OCI-M2 (cell line): ENCODE data around the gene RAB3C.

Source experiments
- DNase-seq: peaks from one replicate; lab custom pipeline; 2025; ENCODE audit not compliant: unreplicated experiment; lab: John Stamatoyannopoulos, UW

Gene RAB3C

DNA sequence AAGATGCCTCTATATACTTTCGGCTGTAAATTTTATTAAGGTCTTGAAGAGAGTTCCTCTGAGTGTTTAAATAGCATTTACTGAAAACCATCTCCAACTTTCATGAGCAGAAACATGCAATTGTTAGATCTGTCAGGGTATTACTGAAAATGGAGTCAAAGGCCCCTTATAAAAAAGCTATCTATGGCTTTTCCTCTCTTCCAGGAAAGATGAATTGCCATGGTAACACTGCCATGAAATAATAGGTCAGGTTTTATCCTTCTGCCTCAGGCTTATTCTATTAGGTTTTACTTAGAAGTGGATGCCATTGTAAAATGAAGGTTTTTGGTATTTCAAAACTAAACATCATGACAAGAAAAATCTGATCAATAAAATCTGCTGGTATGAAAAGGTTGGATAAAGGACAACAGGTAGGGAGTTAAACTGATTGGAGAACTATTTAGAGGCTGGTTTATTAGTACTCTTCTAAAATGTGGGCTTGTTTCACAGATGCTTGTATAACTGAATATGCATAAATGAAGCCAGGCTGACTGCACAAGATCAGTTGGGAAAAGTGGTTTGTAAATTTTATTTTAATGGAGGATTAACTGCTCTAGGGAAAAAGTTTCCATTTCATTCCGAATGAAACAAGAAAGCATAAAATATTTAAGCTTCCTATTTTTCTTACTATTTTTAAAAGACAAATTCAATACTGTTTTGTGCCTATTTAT lies 135.5 kb downstream of the RAB3C start:
- DNase-seq = no peak

DNA sequence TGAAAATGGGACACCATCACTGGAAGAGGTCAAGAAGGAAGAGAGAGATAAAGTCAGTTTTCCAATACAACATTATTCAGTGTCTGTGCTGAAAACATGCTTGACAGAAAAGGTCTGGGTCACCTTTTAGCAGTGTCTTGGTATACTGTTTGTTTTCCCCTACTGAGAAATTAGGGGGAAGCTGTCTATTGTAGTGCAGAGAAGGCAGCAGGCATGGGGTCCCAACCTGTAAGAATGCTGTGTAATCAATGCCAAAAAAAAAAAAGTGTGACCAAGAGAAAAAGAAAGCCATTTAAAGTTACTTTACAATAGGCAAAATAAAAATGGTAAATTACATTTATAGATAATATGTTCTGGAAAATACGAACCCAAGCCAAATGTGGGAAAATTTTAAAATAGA lies 139.3 kb downstream of the RAB3C start:
- DNase-seq = no peak

DNA sequence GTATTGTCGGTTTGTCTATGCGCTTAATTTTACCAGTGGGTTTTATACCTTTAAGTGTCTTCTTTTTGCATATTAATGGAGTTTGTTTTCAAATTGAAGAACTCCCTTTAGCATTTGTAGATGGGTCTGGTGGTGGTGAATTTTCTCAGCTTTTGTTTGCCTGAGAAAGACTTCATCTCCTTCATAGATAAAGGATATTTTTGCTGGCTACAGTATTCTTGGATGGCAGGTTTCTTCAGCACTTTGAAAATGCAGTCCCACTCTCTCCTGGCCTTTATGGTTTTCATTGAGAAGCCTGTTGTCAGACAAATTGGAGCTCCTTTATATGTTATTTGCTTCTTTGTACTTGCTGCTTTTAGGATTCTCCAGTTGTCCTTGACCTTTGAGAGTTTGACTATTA lies 142.1 kb downstream of the RAB3C start:
- DNase-seq = no peak

DNA sequence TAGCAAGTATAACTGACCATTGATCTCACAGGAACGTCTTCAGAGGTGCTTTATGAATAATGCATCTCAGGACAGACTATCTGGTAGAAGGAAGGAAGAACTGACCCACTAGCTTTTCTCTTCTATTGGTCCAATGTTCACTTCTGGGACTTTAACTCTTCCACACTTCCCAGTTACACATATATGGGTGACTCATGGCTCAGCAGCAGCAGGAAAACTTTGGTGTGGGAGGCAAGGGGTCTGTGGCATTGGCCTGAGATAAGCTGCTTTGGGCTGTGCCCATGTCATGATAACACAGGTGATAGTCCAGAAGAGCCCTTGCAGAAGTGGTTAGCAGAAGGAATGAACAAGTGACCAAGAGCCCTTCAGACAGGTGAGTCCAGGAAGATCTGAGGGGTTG lies 148.8 kb downstream of the RAB3C start:
- no peak for DNase-seq

DNA sequence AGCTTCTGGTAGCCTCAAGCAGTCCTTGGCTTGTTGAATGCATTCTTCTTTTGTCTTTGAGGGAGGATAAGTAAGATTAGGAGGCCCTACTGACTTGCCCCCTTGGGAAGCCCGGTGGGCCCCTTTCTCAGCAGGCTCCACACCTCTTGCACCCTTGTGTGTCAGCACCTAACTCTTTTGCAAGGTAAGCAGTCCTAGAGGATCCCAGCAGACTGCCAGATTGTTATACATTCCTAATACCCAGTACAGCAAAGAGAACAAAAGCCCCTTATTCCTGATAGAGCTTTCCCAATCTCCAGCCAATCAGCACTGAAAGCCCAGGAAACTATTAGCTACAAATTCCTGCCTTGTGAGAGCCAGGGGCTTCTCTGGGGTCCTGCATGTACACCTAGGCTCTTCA lies 152.8 kb downstream of the RAB3C start:
- no peak for DNase-seq

DNA sequence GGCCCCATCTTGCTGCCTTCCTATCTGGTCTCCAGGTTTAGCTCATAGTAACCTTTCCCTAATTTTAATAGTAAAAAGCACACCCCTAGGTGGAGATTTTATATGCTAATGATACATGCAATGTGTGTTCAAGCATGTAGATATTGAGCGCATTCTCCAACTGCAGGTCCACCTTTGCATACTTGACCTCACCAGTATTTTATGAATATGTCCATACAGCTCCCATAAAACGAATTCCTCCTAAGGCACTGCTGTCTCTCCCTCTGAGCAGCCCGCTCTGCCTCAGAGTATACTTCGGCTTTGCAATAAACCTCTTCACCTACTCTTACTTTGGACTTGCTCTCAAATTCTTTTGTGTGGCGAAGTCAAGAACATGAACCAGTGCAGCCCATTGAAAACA lies 153.3 kb downstream of the RAB3C start:
- DNase-seq = no peak

DNA sequence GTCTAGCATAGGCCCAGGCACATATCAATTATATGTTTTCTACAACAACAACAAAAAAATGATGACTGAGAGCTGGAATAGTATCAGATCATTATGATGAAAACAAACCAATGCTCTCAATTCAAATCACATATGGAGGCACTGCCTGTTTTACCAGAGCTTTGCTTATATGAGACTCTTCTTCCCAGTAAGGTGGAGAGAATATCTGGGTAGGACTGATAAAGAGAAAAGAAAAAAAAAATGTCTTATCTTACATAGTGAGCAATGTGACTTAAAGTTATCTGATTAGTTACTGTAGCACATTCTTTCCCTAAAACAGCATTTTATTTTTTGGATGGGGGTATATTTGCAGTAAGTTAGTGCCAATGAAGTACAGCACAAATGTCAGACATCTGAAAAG lies 154.8 kb downstream of the RAB3C start:
- no peak for DNase-seq

DNA sequence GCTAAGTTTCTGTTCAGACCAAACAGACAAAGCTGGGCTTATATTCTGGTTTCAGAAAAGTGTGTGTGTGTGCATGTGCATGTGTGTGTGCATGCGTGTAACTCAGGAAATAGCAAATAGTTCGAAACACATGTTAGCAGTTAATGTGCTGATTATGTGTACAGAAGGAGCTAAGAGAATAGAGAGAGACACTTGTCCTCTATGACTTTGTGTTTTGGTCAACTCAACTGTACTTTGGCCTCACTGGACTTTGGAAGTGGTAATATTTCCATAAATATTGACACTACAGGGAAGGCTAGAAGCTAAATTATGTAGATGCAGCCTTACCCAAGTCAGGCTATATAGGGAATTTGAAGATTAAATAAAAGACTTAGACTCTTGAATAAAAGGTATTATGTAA lies 155.5 kb downstream of the RAB3C start:
- DNase-seq = no peak

DNA sequence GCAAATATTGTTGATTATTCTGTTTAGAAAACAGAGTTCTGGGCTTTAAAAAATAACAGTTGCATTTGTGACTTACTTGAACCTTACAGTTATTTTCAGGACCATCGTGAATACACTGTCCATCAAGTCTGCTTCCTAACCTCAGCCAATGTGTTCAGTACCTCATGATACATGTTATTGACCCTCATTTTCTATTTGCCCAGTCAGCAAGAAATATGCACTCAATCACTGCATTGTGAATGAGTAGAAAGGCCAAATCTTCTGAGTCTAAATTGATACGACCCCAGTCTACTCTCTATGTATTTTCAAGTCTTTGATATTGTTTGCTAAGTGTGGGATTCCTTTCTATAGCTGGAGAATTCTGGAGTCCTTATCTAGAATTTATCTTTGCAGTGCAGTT lies 156.2 kb downstream of the RAB3C start:
- DNase-seq = no peak

DNA sequence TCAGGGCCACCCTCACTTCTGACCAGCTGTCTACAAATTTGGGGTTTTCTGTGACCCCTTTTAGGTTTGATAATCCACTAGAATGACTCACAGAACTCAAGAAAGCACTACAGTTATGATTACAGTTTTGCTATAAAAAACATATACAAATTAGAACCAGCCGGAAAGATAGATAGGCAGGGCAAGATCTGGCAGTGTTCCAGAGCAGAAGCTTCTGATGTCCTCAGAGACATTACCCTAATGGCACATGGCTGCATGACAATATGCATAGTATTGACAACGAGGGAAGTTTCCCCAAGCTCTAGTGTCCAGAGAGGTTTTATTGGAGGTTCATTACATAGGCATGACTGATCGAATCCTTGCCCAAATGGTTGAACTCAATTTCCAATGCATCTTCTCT lies 158.1 kb downstream of the RAB3C start:
- no peak for DNase-seq

DNA sequence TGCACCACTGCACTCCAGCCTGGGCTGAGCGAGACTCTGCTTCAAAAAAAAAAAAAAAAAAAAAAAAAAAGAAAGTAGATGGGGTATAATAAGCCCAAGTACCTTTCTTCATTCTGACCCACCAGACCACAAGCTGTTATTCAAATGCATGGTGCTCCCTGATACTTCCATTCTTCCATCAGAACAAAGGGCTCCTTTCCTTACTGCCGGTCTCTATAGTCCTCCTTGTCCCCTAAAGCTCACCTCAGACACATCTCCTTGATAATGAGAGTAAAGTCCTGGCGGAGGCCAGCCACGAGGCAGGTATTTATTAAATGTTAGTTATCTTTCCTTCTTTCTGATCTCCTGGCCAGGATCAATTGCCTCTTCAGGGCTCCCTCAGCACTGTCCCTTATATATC lies 162.5 kb downstream of the RAB3C start:
- no peak for DNase-seq

DNA sequence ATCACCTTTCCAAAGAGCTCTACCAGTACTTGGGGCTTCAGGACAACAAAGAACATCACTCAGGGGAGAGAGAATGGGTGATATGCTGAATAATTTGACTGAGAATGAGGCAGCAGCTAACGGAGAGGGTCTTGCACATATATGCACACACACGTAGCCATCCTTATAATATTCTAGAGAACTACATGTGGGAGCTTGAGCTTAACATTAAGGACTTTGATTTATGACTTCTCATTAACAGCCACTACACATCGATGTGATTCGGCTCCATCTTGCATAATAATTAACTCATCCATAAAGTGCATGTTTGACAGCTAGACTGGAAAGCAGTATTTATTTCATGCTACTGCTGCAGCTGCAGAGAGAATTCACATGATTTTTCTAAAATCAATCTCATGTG lies 163.4 kb downstream of the RAB3C start:
- DNase-seq = no peak

DNA sequence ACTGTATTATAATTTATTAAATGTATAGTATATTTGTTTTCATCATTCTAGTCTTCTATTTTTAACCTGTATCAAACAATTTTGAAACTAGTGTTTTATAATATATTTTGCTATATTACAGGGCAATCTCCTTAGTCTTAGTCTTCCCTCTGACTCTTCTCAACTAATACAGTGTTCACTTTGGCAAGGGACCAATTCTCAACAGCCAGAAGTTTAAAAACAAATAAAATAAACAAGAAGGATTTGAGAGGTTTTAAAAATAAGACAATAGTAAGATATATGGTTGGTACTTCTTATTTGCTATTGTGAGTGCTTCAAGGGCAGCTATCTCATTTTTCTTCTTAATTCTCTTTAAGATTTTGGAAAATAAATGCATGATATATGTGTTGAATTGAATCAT lies 167.2 kb downstream of the RAB3C start:
- no peak for DNase-seq

DNA sequence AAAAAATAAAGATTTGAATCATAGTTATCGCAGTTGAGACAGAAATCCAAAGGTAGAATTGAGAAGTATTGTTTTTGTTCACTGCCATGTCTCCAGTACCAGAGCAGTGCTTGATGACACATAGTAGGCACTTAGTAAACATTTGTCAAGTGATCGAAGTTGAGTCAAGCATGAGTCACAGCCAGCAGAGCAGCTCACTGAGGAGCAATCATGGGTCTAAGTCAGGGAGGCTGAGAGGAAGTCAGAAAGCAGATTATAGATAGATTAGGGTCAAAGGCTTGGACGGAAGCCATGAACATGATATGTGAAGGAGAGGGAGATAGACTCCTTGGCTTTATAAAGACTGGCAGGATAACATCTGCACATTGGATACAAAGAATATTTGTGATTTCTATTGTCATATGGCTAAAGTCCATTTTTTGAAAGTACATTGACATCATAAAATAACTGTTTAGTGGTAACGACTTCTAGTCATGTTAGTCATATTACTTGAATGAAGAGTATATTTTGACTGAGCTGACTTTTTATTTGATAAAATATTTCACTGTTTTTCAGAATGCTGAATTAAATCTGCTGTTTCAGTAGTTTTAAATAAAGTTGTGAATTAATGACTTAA lies 168.5 kb downstream of the RAB3C start:
- DNase-seq = no peak

DNA sequence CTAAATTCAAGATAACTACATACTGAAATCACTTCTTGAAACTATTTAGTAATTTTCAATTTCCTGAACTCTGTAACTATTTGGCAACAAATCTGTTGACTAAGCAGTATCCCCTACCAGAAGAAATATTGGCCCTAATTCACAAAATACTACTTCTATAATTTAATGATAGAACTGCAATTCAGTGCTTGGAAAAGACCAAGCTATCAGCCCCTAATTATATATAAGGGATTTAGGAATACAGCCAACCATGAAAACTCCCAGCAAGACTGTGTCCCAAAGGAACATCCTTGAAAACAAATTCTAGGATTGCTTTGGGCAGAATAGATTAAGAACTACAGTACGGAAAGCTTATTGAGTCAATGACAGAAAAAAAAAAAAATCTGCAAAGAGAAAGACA lies 169.2 kb downstream of the RAB3C start:
- no peak for DNase-seq

DNA sequence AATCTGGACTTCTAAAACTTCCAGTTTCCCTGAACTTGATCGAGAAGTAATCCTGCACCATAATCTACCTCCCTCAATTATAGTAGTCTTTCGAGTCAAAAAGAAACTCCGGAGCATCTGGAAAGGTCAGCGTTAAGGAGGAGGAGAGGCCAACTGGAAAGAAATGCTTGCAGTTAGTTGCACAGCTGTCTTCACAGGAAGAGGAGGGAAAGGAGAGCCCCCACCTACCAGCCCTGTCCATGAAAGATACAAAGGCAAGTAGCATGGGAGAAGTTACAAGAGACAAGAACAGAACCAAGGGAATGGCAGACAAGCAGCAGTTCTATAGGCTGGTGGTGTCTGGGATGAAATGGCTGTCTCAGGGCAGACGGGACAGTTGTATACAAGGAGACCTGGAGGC lies 170.6 kb downstream of the RAB3C start:
- no peak for DNase-seq

DNA sequence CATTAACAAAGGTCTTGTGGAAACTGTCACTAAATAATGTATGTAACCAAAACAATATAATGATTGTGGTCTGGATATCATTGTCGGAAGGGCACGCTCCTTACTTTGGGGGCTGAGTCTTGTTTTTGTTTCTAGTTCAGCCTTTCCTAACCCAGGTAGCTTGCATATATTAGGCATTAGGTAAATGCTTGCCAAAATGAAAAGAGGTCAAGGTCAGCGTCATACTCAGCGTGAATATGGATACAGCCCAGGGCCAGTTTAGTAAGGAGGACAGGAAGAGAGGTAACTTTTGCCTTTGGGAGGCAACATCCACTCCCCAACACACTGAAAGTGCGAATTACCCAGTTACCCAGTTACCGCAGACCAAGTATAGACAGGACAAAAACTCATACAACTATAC lies 171.4 kb downstream of the RAB3C start:
- DNase-seq = no peak

DNA sequence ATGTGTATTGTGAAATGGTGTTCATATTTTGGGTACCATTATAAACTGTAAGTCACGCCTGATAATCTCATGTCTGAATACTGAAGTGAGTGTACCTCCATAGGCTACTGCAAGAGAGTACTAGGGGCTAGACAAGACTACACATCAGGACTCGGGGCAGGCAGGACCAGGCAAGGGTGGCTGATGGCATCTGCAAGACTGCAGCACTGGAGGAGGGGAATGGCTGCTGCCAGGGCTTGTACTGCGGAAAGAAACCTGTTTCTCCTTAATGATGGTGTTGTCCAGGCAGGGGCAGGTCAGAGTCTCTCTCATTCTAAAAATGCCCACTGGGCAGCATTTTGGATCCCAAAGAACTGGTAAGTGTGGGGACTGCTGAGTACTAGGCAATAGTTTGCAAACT lies 172.5 kb downstream of the RAB3C start:
- no peak for DNase-seq

DNA sequence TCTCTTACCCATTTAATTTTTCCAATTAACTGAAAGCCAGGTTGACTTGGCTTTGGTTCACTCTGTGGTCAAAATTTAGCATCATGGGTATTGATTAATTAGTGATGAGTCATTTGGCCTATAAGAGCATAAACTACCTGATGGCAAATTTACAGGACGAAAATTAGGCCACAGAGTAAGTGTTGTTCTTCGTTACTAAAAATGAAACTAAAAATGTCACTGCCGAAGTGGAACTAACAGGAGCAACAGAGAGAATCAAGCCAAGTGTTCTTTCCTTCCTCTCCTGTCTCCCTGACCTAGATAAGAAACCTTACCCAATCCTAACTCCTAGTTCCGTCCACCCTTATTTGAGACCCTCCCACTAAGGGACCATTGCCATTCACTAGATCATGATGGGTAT lies 176.9 kb downstream of the RAB3C start:
- DNase-seq = no peak

DNA sequence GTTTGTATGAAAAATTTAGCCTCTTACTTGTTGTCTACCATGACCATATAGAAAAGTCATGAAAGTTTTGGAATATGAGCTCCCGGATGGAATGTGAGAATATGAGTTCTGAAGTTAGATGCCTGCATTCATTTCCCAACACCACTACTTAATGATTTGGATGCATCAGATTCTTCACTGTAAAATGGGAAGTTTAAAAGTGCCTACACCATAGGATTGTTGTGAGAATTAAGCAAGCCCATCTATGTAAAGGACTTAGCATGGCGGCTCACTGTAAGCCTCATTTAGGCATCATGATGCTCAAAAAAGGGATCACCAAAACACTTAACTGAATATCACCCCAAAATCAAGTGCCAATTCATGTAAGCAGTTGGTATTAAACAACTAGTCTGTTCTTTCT lies 177.3 kb downstream of the RAB3C start:
- no peak for DNase-seq

DNA sequence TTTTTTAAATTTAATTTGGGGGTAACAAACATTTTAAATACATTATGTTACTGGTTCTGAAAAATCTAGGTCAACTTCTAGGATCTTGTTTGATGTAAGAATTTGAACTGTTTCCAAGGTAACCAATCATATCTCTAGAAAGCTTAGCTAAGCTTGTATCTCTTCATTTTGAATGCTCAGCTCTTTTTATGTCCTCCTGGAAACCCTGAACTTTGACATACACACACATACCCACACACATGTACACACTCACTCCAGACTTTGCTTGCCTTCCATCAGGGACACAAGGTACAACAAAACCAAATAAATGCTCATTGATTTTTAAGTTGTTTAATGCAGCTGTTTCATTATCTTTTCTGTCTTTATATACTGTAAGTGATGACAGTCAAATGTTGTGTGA lies 178.5 kb downstream of the RAB3C start:
- DNase-seq = no peak

DNA sequence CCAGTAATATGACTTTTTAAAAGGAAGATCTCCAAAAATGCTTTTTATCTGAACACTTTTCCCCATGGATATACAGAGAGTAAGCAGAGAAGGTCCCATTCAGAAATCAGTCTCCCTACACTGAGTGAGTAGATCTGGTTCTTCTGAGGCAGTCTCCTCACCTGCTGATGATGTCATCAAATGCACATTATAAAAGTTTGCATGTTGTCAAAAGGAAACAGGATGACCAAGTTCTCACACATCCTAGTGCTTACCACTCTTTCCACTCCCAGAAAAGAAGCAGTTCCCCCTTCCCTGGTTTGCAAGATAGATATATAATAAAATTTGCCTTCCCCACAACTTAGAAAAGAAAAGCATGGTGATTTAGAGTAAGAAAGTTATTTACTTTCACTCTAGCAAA lies 180.5 kb downstream of the RAB3C start:
- no peak for DNase-seq

DNA sequence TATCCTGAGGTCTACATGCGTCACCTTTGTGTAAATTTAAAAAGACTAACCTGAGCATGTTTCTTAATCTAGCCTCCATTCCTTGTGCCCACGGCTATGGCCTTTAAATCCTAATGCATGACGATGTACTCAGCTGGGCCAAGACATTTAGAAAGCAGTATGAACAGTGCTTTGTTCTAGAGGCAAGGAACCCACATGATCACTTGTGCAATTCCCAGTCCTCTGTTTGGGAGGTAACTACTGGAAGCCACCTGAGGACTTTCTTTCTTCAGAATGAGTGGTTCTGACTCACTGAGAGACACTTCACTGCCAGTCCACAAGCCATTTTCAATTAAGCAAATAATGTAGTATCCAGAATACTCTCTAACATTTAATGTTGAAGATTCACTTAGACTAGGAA lies 181.3 kb downstream of the RAB3C start:
- DNase-seq = no peak
